GM12872 (cell line): ENCODE measurements around the gene B4GALT2.

Experiments used
- TF ChIP-seq, protein P1 (sequence below): IDR thresholded peaks from 3 replicates; pipeline ENCODE4 v1.5.1; 2011; ENCODE audit warnings: low read depth, mild to moderate bottlenecking, low read length, moderate library complexity; ENCODE audit not compliant: insufficient read depth

B4GALT2 gene

DNA sequence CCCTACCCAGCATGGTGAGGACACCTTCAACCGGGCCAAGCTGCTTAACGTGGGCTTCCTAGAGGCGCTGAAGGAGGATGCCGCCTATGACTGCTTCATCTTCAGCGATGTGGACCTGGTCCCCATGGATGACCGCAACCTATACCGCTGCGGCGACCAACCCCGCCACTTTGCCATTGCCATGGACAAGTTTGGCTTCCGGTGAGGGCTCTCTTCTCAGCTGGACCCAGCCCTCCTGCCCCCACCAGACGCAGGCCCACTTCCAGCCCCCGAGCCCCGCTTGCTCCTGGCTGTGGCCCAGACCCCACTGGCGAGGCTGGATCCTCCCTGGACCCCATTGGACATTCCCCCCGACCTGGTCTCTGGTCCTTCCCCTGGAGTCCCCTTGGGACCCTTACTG lies 5.8 kb downstream of the B4GALT2 start:
- TF ChIP-seq, protein P1, sequence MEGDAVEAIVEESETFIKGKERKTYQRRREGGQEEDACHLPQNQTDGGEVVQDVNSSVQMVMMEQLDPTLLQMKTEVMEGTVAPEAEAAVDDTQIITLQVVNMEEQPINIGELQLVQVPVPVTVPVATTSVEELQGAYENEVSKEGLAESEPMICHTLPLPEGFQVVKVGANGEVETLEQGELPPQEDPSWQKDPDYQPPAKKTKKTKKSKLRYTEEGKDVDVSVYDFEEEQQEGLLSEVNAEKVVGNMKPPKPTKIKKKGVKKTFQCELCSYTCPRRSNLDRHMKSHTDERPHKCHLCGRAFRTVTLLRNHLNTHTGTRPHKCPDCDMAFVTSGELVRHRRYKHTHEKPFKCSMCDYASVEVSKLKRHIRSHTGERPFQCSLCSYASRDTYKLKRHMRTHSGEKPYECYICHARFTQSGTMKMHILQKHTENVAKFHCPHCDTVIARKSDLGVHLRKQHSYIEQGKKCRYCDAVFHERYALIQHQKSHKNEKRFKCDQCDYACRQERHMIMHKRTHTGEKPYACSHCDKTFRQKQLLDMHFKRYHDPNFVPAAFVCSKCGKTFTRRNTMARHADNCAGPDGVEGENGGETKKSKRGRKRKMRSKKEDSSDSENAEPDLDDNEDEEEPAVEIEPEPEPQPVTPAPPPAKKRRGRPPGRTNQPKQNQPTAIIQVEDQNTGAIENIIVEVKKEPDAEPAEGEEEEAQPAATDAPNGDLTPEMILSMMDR: no peak

DNA sequence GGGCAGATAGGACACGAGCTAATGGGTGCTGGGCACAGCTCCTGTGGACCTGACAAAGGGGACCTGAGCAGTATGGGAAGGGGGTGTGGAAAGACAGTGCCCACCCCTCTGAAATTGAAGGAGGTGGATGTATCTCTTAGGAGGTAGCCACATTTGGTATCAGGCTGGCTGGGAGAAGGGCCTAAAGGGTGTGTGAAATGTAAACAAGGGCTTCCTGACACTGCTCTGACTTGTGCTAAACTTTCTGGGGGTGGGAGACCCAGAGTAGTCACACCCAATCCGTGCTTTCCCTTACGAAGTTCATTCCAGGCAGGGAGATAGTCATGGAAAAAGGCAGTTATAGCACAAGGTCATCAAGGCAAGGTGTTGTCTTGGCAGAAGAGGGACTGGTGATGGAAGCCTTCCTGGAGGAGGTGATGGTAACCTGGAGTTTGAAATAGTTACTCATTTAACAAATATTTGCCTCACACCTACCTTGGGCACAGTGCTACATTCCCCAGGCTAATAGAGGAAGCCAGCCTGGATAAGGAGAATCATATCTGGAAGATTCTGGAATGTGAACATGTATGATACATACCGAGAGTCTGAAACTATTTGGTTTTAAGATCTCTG lies 7.1 kb downstream of the B4GALT2 start:
- TF ChIP-seq, protein P1: no peak

DNA sequence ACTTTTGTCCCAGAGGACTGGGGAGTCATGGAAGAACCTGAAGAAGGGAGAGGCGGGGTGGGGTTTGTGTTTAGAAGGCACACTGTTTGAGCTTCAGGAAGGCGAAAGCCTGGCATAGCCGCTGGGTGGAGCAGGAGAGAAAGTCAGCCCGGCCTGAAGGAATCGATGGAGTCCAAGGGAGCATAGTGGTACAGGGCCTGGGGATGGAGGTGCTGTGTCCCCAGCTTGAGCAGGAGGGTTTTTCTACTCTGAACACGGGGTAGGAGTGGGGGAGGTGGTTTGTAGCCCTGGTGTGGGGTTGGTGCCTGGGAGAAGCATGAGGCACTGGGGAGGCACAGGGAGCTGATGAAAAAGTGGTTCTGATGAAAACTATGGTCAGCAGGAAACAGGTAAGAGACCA lies 7.7 kb downstream of the B4GALT2 start:
- TF ChIP-seq, protein P1: no peak

DNA sequence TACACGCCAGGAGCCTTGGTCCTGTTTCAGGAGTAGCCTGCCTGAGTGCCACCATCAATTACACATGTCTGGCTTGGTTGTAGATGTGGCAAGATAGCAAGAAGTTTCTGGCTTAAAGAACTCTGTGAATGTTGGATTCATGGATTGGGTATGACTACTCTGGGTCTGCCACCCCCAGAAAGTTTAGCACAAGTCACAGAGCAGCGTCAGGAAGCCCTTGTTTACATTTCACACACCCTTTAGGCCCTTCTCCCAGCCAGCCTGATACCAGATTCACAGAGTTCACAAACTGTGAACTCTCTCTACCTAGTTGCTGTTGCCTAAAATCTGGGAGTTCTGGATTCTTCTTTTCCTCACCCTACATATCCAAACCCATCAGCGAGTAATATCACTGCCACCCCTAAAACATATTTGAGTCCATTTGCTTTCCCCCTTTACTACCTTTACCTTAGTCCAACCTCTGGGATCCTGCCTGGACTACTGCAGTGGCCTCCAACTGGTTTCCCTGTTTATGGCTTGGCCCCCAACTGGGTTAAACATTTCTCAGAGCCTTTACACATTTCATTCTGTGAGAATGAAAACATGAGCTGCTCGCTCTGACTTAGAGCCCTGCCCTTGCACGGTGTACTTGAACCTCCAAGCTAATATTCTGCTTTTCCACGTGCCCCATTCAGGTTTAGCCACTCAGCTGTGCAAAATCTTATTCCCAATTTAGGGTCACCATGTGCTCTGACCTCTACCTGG lies 8.3 kb downstream of the B4GALT2 start:
- TF ChIP-seq, protein P1: no peak

DNA sequence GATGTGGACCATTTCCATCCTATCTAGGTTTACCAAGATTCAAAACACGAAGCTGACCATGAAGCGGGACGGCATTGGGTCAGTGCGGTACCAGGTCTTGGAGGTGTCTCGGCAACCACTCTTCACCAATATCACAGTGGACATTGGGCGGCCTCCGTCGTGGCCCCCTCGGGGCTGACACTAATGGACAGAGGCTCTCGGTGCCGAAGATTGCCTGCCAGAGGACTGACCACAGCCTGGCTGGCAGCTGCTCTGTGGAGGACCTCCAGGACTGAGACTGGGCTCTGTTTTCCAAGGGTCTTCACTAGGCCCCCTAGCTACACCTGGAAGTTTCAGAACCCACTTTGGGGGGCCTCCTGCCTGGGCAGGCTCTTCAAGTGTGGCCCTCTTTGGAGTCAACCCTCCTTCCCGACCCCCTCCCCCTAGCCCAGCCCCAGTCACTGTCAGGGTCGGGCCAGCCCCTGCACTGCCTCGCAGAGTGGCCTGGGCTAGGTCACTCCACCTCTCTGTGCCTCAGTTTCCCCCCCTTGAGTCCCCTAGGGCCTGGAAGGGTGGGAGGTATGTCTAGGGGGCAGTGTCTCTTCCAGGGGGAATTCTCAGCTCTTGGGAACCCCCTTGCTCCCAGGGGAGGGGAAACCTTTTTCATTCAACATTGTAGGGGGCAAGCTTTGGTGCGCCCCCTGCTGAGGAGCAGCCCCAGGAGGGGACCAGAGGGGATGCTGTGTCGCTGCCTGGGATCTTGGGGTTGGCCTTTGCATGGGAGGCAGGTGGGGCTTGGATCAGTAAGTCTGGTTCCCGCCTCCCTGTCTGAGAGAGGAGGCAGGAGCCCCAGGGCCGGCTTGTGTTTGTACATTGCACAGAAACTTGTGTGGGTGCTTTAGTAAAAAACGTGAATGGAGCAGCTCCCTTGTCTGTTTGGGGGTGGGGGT lies 11.5 kb downstream of the B4GALT2 start:
- TF ChIP-seq, protein P1: peak; percentile 24; the same call in 1 of the 3 replicates

DNA sequence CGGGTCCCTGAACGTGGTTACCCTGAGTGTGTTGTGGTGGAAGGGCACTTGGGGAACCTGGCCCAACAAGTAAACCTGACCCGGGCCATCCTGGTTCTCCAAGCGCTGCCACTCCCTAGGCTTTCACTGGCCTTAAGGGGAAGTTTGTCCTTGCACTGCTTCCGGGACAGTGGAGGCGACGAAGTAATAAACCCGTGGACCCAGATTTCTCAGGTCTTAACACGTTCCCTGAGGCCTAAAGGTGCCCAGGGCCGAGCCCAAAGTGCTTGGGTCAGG lies 12.1 kb downstream of the B4GALT2 start:
- TF ChIP-seq, protein P1: no peak
